K562 (cell line): Measurements from ENCODE around the gene PRPF6. TPM values are rescaled to one million over a fixed set of nuclear protein-coding genes. Genes with fewer than 3 reads are reported as not detected.

Experiments
- CEBPG ChIP-seq, 3 experiments: fragments of 200-800 bp in 1 of 3; sonication (Bioruptor generic) in 1 of 3; sonication (generic) in 1 of 3; formaldehyde crosslinking in 1 of 3; IDR thresholded peaks in 2 of 3; conservative IDR thresholded peaks in 1 of 3; 2 replicates each; pipeline versions ENCODE4 v1.6.1 to v1.8.0; 2016 to 2022; ENCODE audit warnings: missing compliant biosample characterization in 2 of 3, missing genetic modification characterization in 2 of 3, mild to moderate bottlenecking in 1 of 3, missing genetic modification reagents in 1 of 3
- CTCFL ChIP-seq: IDR thresholded peaks from 2 replicates; pipeline ENCODE4 v1.6.1; 2011; ENCODE audit warnings: borderline replicate concordance, low read depth, mild to moderate bottlenecking, moderate library complexity, low read length; ENCODE audit not compliant: insufficient read depth, poor library complexity, severe bottlenecking
- HDAC6 ChIP-seq: IDR thresholded peaks from 2 replicates; pipeline ENCODE4 v1.6.1; 2012; ENCODE audit warnings: low read depth, mild to moderate bottlenecking, control low read depth, inconsistent platforms, low read length, moderate library complexity
- KDM4B ChIP-seq, 2 experiments: fragments of 450-650 bp in 1 of 2; sonication (generic) in 1 of 2; IDR thresholded peaks; 2 replicates each; pipeline ENCODE4 v1.6.1; 2016 to 2017; ENCODE audit warnings: borderline replicate concordance in 2 of 2, antibody characterized with exemption in 1 of 2, low read depth in 1 of 2, mild to moderate bottlenecking in 1 of 2
- NRF1 ChIP-seq, 2 experiments: fragments of 450-650 bp; IDR thresholded peaks in 1 of 2; conservative IDR thresholded peaks in 1 of 2; 2 replicates each; pipeline ENCODE4 v1.6.1; 2014; ENCODE audit warnings: mild to moderate bottlenecking in 2 of 2
- PHF20 ChIP-seq: fragments of 450-650 bp; IDR thresholded peaks from 2 replicates; pipeline ENCODE4 v1.6.1; 2018; ENCODE audit not compliant: partially characterized antibody
- SMAD4 ChIP-seq: fragments of 250-450 bp; sonication (Bioruptor Pico); conservative IDR thresholded peaks from 2 replicates; pipeline ENCODE4 v1.8.0; 2021; ENCODE audit warnings: inconsistent platforms, mild to moderate bottlenecking, moderate library complexity
- SP1 ChIP-seq: sonication (generic); formaldehyde crosslinking; IDR thresholded peaks from 2 replicates; pipeline ENCODE4 v1.8.1; 2022; ENCODE audit warnings: mild to moderate bottlenecking, missing genetic modification reagents
- ZBTB7A ChIP-seq: IDR thresholded peaks from 2 replicates; pipeline ENCODE4 v1.6.1; 2011; ENCODE audit warnings: low read depth, mild to moderate bottlenecking, low read length, moderate library complexity, borderline replicate concordance; ENCODE audit not compliant: control insufficient read depth
- ZNF263 ChIP-seq: sonication (generic); formaldehyde crosslinking; IDR thresholded peaks from 2 replicates; pipeline ENCODE4 v1.8.0; 2022; ENCODE audit warnings: mild to moderate bottlenecking, missing genetic modification reagents, borderline replicate concordance
- polyA plus RNA-seq, 8 experiments: library from polyadenylated mRNA; depleted of rRNA in 4 of 8; stranded (reverse) in 5 of 8; unstranded in 3 of 8; fragments of >200 nt; fragmentation: Nextera tagmentation in 2 of 8; fragmentation: Illumina TruSeq in 1 of 8; extraction: Ambion mirVana in 2 of 8; extraction: Trizol in 1 of 8; gene quantifications; 2 replicates each; pipeline versions ENCODE4 v1.2.1 to v1.2.3, GENCODE V29; 2011 to 2014; ENCODE audit warnings: inconsistent platforms in 1 of 8, missing spikeins in 1 of 8
- total RNA-seq, 7 experiments: library from RNA; depleted of rRNA in 6 of 7; stranded (reverse); fragments of >200 nt in 6 of 7; fragmentation: Illumina TruSeq in 2 of 7; extraction: Trizol in 2 of 7; gene quantifications; 2 replicates each; pipeline versions ENCODE4 v1.2.1 to v1.2.3, GENCODE V29; 2011 to 2021; ENCODE audit warnings: low replicate concordance in 1 of 7
- TF ChIP-seq, protein P1 (sequence below): fragments of 450-650 bp; IDR thresholded peaks from 2 replicates; pipeline ENCODE4 v1.6.1; 2016

PRPF6 gene
- total and polyA plus RNA-seq, 9 of the 15 experiments (the other 6 are each of a cell fraction or from before 2014, with no cell fraction given), result 4.2 to 83.2 (median 59.9) TPM

DNA sequence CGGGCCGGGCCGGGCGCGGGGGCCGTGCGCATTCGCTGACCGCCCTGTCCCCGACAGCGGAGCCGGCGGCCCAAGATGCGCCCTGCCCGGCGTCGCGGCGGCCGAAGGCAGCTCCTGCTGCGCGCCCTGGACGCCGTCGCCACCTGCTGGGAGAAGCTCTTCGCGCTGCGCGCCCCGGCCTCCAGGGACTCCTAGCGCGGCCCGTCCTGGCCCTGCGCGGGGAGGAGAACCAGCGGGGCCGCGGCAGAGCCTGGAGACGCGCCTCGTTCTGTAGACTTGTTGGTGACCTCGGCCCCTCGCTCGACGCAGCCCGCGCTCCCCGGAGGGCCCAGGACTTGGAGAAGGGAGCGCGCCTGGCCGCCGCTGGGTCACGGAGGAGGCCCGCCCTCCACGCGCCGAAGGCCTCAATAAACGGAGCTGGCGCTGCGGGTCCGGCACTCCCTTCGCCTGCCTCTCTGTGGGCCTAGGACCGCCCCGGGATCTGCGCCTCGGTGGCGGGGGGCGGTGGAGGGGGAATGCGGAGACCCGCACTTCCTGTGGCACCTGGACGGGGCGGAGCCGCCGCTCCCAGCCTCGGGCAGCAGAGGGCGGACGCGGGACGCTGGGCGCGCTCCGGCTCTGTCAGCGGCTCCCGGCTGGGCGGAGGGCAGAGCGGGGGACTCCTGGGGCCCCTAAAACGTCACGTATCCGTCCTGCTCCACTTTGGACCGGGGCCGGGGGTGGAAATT lies 57.8 kb downstream of the PRPF6 start (continued):
- TF ChIP-seq ZNF263 (CRISPR knock-in tag), result peak; percentile 64; the same call in 1 of the 2 replicates
- TF ChIP-seq, protein P1, sequence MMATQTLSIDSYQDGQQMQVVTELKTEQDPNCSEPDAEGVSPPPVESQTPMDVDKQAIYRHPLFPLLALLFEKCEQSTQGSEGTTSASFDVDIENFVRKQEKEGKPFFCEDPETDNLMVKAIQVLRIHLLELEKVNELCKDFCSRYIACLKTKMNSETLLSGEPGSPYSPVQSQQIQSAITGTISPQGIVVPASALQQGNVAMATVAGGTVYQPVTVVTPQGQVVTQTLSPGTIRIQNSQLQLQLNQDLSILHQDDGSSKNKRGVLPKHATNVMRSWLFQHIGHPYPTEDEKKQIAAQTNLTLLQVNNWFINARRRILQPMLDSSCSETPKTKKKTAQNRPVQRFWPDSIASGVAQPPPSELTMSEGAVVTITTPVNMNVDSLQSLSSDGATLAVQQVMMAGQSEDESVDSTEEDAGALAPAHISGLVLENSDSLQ, result no peak
- TF ChIP-seq PHF20, result peak; percentile 58
- TF ChIP-seq CTCFL, result peak; percentile 75
- peak; percentile 74; the same call in 1 of the 2 replicates for TF ChIP-seq SMAD4 (CRISPR knock-in tag)
- TF ChIP-seq ZBTB7A, result peak; percentile 89
- 0 out of 2 replicates have a peak, but pooled peaks have one; percentile 16 for TF ChIP-seq CEBPG (CRISPR knock-in tag; IDR thresholded peaks at IDR 0.05)
- no peak for TF ChIP-seq CEBPG (tag; conservative IDR thresholded peaks at IDR 0.05 in 1 of 2, IDR thresholded peaks at IDR 0.05 in 1 of 2)
- peak; percentile 69 for TF ChIP-seq SP1
- TF ChIP-seq KDM4B (IDR thresholded peaks at IDR 0.05; ENCODE audit: borderline replicate concordance in 2 of 2, low read depth in 1 of 2), result peak in 1 of 2 experiments; percentile 16; a peak in 1 of 4 replicates
- peak; percentile 75 to 82 for TF ChIP-seq NRF1 (conservative IDR thresholded peaks at IDR 0.05 in 1 of 2, IDR thresholded peaks at IDR 0.05 in 1 of 2)
- peak; percentile 94; the same call in 1 of the 2 replicates for TF ChIP-seq HDAC6
